Kidney (tissue), 14 donors: ENCODE data around the gene NEURL1. TPM values are rescaled to one million over a fixed set of nuclear protein-coding genes. Genes with fewer than 3 reads are reported as not detected.

Source experiments
- DNase-seq, 5 donors: peaks; one replicate each; pipeline ENCODE4 v3.0.0-alpha.2; 2013 to 2020
- FAIRE-seq: peaks from 2 replicates; lab custom pipeline; 2012; peaks lifted over from hg19 to GRCh38; lab: Jason Lieb, UNC
- H3K27ac ChIP-seq, 2 donors: one replicate each; pipeline ENCODE4 v1.7.0; 2013; ENCODE audit warnings: low read depth in 2 of 2, low read length in 2 of 2, inconsistent platforms in 1 of 2
- H3K27me3 ChIP-seq: one replicate; pipeline ENCODE4 v1.7.1; 2013; ENCODE audit warnings: low read length, inconsistent platforms; ENCODE audit not compliant: control insufficient read depth, insufficient read depth
- H3K36me3 ChIP-seq, 3 donors: one replicate each; pipeline versions ENCODE4 v1.7.0 to v1.7.1; 2013; ENCODE audit warnings: low read length in 3 of 3, control low read depth in 1 of 3, inconsistent platforms in 1 of 3; ENCODE audit not compliant: insufficient read depth in 3 of 3, control insufficient read depth in 2 of 3
- H3K4me1 ChIP-seq, 3 donors: one replicate each; pipeline versions ENCODE4 v1.7.0 to v1.7.1; 2013; ENCODE audit warnings: low read length in 3 of 3, inconsistent platforms in 1 of 3, low read depth in 1 of 3; ENCODE audit not compliant: control insufficient read depth in 2 of 3, insufficient read depth in 2 of 3
- H3K4me3 ChIP-seq, 3 donors: one replicate each; pipeline versions ENCODE4 v1.7.0 to v1.8.1; 2013; ENCODE audit warnings: low read length in 3 of 3, control low read depth in 1 of 3, inconsistent platforms in 1 of 3
- H3K9ac ChIP-seq, 3 donors: one replicate each; pipeline versions ENCODE4 v1.7.0 to v1.7.1; 2013; ENCODE audit warnings: low read length in 3 of 3, control low read depth in 1 of 3, inconsistent platforms in 1 of 3
- H3K9me3 ChIP-seq, 3 donors: one replicate each; pipeline versions ENCODE4 v1.7.0 to v1.7.1; 2013; ENCODE audit warnings: low read length in 3 of 3, control low read depth in 1 of 3, inconsistent platforms in 1 of 3; ENCODE audit not compliant: control insufficient read depth in 2 of 3, insufficient read depth in 1 of 3
- intact Hi-C: fragments of 100-400 bp; cut with DNase I; formaldehyde crosslinking; loops from one replicate; pipeline ENCODE4 v1.11.1; 2022
- polyA plus RNA-seq: library from polyadenylated mRNA; stranded (reverse); fragments of 350-450 nt; fragmentation: Illumina TruSeq; extraction: RNeasy Lipid Tissue Mini Kit (QIAGEN cat#74804); gene quantifications from one replicate; pipeline ENCODE4 v1.2.3, GENCODE V29; 2014; ENCODE audit warnings: low read depth, low replicate concordance; ENCODE audit not compliant: insufficient read depth
- total RNA-seq: library from RNA; stranded (reverse); fragmentation: NEBNext Ultra II Directional; extraction: Animal tissue kit (Norgen Biotek cat#: 25700); gene quantifications from one replicate; pipeline ENCODE4 v1.2.1, GENCODE V29; 2021
- TF ChIP-seq, protein P1 (sequence below): IDR thresholded peaks from 3 replicates; pipeline ENCODE4 v1.5.1; 2012; ENCODE audit warnings: mild to moderate bottlenecking, moderate library complexity, borderline replicate concordance; ENCODE audit not compliant: insufficient read depth; ENCODE audit errors: extremely low read depth
- donor health status: control.
- donor health status: control.
- donor health status: control.
- donor health status: control.
- donor health status: control.
- donor health status: DM: yes; HTN: yes; CAD: no.
- donor health status: Normal renal cell carcinoma (clear cell type).

The NEURL1 gene
- total and polyA plus RNA-seq, 2 donors from 2014 or later, result 1.2 TPM

GRCh38 chr10:103581499-103581898 is 88.0 kb downstream of the NEURL1 start:
- Histone ChIP-seq H3K9ac (no peak overlapping the region), H3K27ac (no peak overlapping the region), H3K27me3 (peaks cover 2% of the 10 kb centered on the region), H3K4me1 (peaks cover 0 to 4% (median 0%) of the 10 kb centered on the region in 3 donors), H3K4me3 (no peak overlapping the region), H3K36me3 (no peaks in the 10 kb centered on the region), H3K9me3 (no peaks in the 10 kb centered on the region)
- no peak for DNase-seq
- TF ChIP-seq, protein P1, sequence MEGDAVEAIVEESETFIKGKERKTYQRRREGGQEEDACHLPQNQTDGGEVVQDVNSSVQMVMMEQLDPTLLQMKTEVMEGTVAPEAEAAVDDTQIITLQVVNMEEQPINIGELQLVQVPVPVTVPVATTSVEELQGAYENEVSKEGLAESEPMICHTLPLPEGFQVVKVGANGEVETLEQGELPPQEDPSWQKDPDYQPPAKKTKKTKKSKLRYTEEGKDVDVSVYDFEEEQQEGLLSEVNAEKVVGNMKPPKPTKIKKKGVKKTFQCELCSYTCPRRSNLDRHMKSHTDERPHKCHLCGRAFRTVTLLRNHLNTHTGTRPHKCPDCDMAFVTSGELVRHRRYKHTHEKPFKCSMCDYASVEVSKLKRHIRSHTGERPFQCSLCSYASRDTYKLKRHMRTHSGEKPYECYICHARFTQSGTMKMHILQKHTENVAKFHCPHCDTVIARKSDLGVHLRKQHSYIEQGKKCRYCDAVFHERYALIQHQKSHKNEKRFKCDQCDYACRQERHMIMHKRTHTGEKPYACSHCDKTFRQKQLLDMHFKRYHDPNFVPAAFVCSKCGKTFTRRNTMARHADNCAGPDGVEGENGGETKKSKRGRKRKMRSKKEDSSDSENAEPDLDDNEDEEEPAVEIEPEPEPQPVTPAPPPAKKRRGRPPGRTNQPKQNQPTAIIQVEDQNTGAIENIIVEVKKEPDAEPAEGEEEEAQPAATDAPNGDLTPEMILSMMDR, result no peak
- intact Hi-C loops, result no loop called here
- no peak for FAIRE-seq

GRCh38 chr10:103582331-103583123 is 89.0 kb downstream of the NEURL1 start:
- H3K27ac ChIP-seq, result no peak overlapping the region
- H3K4me1 ChIP-seq, result peaks cover 0 to 4% (median 0%) of the 10 kb centered on the region in 3 donors
- no peaks in the 10 kb centered on the region for H3K9me3 ChIP-seq
- DNase-seq (no peak), FAIRE-seq (no peak)
- TF ChIP-seq, protein P1, result no peak
- H3K27me3 ChIP-seq, result peaks cover 2% of the 10 kb centered on the region
- intact Hi-C loops, result no loop called here
- H3K9ac ChIP-seq, result no peak overlapping the region
- H3K36me3 ChIP-seq, result no peaks in the 10 kb centered on the region
- H3K4me3 ChIP-seq, result no peak overlapping the region

GRCh38 chr10:103583871-103584215 is 90.3 kb downstream of the NEURL1 start:
- peaks cover 2% of the 10 kb centered on the region for H3K27me3 ChIP-seq
- FAIRE-seq (no peak), DNase-seq (no peak)
- H3K9ac ChIP-seq, result no peak overlapping the region
- no peaks in the 10 kb centered on the region for H3K36me3 ChIP-seq
- no peak overlapping the region for H3K27ac ChIP-seq
- TF ChIP-seq, protein P1, result no peak
- H3K9me3 ChIP-seq, result no peaks in the 10 kb centered on the region
- H3K4me1 ChIP-seq, result peaks cover 0 to 4% (median 0%) of the 10 kb centered on the region in 3 donors
- peak overlapping the region in 2 of 3 donors; percentile 8 to 37 for H3K4me3 ChIP-seq
- intact Hi-C loops, result no loop called here
